GM18499 (cell line): ENCODE results near the gene C1orf87.

ENCODE experiments used
- ATAC-seq: cut with Tn5 transposase; IDR thresholded peaks from one replicate; pipeline ENCODE4 v1.9.1; 2021; ENCODE audit warnings: moderate number of reproducible peaks; ENCODE audit not compliant: insufficient read depth, unreplicated experiment

C1orf87 gene, protein sequence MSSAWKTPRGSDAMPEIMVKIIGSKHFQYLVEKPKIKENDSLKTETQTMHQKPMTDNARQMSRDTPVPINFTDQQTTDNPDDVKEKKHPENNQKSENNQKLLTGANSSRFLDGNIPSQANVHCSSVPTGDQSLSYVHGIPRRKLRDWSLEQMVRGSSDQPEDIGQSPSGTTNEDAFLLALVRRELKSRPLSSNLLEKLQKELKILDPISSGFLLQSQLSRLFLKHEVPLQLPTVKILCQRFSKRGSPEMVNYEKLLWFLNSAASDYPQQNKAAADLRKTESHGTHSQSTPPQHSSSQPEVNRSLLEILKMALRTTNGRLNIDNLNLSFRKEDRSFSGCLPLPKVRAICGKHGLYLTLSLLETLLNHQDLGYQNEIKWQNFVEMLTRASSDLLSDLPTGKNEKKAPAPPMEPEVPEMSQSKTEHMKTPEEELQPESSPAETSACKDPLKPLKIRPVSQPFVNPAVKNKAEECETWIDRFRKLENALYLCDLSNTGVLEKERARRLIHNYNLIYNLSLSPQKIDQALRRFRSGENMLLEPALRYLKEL

DNA sequence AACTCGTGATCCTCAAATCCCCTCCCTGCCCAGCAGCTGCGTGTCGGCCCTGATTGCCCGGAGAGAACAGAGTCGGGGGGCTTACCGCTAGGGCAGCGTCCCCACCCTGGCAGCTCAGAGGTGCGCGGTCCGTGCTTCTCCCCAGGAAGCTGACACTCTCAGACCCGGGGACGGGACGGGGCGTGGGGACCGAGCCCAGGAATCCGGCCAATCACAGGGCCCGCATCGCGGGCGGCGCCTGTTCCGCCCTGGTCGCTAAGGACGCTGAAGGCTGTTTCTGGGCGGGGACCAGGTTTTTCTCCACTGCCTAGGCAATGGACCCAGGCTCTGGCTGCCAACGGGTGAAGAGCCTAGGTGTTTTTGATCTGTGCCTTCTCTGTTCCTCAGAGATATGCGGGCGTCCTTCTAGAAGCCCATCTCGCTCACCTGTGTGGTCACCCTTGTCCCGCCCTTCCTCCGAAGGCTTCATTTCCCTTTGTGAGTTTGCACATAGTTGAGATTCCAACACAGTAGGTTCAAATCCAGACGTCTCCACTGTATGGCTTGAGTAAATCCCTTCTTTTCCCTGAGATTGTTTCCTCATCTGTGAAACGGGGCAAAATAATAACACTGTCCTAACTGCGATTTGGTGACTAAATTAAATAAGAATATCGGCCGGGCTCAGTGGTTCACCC, at the start of gene C1orf87:
Gene C1orf87, minus strand, starts transcription at position 166 of the 674 bp plus-strand sequence. CDS start 1,127 bp downstream, outside the sequence.
- ATAC-seq = no peak

DNA sequence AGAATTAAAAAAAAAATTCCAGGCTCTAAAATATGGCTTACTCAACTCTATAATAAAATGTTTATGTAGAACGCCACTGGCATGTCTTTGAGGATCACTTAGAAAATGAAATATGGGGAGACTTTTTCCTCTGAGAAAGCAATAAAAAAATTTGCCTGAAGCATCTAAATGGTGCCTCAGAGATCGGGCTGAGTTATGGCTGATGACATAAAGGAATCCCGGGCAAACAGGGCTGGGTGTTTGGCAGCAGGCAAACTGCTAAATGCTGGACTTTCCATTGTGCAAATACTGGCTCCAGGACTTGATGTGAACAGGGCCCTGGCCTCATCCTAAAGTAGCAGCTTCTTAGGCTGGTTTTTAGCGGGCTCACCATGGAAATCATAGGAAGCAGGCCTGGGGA, 44.5 kb upstream of the C1orf87 start:
- ATAC-seq = no peak

DNA sequence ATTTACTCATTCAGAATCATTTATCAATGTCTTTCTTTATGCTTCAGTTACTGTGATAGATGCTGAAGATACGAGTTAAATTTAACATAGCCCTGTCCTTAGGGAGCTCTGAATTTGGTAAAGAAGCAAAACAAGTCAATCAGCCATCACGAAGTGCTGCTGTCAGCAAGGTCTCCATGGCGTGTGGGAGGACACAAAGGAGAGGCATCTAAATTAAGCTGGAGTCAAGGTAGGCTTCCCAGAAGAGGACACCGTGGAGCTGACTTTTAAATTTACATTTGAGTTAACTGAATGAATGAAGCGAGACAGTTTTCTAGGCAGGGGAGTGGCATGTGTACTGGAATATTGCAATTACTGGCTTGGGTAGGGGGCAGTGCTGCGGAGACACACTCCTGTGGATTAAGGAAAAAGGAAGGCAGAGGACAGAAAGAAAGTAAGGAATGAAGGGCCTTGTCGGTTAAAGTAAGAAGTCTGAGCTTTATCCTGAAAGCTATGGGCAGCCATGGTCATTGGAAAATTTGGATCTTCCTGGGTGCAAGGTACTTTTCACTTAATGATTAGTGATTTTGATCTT, 41.3 kb upstream of the C1orf87 start:
- ATAC-seq = no peak

DNA sequence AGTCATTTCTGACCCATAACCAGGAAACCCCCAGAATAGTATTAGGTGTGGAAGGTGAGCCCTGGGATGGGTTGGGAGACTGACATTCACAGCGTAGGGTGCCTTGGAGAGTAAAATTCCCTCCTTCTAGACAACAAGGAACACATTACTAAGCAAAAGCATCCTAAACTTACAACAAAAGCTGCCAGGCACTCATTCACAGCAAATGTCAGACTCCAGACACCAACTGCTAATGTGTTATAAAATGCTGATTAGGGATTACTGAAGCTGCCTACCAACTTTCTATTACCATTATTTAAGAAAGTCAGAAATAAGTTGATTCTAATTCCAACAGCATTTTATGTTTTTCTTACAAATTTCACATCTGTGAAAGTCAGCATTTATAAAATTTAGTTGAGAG, 40.0 kb upstream of the C1orf87 start:
- no peak for ATAC-seq

DNA sequence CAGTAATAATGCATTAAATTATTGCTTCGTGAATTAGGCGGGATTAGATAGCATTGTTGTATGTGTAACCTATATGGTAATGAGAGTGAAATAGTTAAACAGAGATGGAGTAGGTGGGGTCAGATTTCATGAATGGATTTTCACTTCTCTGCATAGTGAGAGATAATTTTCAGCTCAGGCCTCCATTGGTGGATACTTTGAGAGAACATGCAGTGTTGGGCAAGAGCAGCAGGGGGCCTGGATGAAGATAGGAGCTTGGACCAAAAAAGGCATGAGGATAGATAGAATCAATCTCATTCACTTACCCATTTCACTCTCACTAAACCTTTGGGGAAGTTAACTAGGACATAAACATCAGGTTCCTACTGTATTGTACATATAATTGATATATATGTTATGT, 39.5 kb upstream of the C1orf87 start:
- no peak for ATAC-seq

DNA sequence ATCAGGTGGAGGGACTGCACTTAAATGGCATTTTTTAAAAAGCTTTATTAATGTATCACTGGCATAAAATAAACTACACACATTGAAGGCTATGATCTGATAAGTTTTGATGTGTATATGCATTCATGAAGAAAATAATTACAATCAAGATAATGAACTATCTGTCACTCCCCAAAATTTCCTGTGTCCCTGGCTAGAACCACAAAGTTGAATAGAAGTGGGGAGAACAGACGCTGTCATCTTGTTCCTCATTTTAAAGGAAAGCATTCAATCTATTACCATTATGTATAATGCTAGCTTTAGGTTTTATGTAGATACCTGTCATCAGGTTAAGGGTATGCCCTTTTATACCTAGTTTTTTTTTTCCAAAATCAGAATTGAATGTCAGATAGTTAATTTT, 38.1 kb upstream of the C1orf87 start:
- ATAC-seq = no peak

DNA sequence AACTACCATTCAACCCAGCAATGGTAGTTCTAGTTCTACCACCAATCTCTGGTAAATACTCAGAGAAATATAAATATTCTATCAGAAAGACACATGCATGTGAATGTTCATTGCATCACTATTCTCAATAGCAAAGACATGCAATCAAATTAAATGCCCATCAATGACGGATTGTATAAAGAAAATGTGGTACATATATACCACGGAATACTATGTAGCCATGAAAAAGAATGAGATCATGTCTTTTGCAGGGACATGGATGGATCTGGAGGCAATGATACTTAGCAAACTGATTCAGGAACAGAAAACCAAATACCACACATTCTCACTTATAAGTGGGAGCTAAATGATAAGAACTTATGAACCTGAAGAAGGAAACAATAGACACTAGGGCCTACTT, 37.5 kb upstream of the C1orf87 start:
- ATAC-seq = no peak

DNA sequence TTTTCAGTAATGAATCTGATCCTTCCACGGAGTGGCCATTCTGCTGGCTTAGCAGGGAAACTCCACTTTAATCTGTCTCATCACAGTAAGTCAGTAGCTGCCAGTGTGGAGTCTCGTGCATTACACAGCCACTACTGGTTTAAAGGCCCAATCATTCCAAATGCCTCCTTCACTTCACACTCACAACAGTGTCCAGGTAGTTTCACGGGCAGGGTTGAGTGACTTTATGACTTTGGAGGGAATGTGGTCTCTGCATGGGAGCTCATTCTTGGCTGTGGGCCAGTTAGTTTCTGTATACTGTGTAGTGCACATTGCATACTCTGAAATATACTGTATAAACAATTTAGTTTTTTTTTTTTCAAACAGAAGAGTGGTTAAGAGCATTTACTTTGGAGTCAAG, 34.6 kb upstream of the C1orf87 start:
- no peak for ATAC-seq

DNA sequence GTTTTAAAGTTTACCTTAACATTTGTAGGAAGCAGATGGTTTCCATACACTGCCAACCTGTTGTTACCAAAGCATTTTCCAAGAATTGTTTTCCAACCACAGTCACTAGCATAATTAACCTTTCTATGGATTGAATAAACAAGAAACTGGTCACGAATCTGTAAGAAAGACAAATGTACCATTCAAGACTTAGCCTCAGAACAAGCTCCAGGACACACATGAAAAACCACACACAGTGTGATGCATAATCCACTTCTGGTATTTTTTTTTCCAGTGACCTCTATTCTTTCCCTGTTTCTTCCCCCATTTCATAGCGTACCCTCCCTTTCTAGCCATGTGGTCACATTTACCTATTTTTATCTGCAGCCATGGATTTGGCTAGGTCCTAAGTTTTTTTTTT, 29.6 kb upstream of the C1orf87 start:
- ATAC-seq = no peak

DNA sequence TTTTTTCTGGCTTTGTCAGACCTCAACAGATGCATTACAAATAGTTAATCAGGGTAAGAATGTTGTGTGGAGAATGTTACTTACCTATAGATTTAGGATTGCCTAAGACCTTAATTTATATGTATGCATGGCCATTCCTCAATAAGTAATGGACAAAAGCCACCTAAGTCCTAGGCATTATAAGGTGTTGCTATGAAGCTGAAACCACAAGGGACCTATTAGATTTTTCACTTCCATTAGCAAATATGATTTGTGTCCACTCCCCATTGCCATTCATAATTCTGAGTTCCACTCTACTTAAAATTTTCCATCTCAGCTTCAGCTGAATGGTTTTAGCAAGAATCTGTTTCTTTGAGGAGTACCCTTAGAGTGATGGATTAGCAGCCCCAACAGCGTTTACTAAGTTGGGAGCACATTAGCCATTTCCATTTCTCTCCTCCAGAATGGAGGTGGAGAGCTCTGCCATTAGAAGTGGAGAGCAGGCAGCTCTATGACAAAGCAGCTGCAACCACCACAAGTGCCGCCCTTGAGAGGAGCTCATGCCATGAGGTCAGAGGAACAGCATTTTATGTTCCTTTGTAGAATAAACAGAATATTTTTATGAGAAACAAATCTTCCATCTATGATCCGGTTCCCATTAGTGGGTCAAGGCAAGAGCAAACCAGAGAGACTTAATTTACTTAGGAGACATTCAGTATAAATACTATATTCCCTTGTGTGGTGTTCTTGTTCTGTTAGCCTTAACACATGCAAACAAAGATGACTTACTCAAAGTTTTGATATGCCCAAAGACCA, 28.9 kb upstream of the C1orf87 start:
- no peak for ATAC-seq

DNA sequence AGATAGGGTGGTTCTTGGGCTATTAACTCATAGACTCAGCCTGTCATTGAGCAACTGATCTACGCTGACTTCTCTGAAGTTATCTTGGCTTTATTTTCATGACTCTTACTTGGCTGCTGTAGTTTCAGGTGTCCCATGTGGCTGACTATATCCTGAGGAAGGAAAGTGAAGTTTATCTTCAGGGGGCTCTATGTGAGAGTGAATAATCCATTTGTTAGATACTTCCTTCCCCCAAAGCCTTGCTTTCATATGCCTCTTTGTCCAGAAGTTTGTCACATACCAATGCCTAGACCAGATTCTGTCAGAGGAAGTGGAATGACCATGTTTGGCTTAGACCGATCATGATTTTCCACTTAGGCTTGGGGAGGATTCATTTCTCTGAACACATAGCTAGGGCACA, 27.9 kb upstream of the C1orf87 start:
- no peak for ATAC-seq

DNA sequence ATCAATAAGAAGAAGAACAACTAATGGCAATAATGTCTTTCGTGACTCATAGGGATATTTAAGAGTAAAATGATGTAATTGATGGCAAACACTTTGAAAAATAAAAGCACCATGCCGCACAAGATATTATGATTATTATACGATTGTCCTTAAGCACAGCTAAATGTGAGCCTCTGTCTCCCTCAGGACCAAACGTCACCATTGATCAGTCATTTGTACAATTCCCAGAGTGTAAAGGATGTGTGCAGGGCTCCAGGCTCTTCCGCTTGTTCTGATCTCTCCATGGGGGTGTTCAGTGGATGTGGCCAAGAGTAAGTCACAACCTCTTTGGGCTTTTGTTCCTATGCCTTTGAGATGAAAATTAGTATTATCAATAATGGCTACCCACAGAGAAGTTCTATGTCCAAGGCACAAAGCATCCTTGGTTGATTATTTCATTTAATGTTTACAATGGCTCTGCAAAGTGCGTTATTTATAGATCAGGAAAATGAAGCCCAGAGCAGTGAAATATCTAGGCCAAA, 17.7 kb upstream of the C1orf87 start:
- ATAC-seq = no peak

DNA sequence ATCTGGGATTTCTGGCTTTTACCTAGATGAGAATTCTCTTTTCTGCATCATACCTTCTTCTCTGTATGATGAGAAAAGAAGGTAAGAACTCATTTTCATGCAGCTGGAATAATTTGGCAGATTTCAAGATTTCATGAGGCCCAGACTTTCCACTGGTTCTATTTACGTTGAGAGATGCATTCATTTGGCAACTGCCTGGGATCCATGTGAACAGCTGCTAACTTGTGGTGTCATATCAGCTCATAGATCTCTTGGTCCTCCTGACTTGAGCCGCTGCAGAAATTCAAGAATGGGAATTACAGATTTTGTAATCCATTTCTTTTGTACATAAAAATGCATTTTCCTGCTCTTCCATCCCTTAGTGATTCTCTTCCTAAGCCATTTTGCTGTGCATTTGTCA, 17.1 kb upstream of the C1orf87 start:
- ATAC-seq = no peak

DNA sequence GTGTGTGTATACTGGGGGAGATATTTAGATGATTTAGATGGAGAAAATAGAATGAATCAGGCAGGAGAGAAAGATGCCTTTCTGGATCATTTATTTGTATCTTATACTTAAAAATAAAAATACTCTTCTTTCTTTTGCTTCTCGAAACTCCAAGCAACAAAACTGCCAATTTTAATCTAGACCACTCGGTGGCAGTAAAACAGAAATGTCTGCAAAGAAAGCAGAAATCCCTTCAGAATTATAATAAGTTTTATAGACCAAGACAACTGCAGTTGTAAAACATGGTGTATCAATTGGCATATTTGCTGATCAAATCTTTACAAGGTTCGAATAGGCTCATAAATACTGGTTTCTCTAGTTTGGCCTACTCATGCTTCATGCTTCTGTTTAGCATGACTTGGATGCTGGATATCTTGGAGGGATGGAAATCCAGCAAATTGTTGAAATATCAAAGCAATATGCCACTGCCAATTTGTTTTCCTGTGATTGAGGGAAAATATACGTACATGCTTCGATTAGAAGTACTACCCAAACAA, 15.1 kb upstream of the C1orf87 start:
- no peak for ATAC-seq

DNA sequence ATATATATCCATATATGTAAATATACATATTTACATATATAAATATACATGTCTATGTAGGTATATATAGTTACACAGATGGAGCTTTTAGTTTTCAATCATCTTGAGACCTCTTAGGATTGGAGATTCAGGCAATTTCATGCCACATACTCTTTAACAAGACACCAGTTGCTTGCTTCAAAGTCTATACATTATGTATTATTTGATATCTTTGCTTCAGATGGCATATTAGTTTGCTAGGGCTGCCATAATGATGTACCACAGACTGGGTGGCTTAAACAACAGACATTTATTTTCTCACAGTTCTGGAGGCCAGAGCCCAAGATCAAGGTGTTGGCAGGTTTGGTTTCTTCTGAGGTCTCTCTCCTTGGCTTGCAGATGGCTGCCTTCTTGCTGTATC, 14.1 kb upstream of the C1orf87 start:
- ATAC-seq = no peak

DNA sequence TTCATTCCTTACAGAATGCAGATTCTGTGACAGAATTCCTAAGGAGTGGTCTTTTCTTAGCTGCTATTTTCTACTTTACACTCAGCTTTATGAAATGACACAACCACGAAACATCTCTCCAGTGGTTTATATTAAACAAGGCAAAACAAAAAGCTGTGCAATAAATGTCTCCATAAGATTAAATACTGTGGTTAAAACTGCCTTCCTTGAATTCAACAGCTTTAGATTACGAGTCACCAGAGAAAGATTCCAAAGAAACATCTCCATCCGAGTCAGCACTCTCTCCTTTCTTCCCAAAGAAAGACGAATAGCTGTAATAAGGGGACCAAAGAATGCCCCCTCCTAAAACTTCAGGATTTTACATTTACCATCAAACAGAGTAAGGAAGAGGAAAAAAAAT, 4.6 kb upstream of the C1orf87 start:
- no peak for ATAC-seq

DNA sequence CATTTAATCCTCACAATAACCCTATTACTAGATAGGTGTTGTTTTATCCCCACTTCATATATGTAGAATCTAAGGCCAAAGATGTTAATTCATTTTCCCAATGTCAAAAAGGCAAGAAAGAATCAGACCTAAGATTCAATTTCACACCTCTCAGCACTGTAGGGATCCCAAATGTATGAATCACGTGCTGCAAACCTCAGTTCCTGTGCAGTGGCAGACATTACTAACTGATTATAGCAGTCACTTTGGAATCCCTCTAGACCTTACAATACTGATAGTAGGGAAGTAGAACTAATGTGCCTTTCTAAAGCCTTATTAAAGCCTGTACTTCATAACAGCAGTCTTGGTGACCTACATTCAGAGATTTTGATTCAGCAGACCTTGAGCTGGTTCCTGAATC, 2.3 kb downstream of the C1orf87 start:
- ATAC-seq = no peak

DNA sequence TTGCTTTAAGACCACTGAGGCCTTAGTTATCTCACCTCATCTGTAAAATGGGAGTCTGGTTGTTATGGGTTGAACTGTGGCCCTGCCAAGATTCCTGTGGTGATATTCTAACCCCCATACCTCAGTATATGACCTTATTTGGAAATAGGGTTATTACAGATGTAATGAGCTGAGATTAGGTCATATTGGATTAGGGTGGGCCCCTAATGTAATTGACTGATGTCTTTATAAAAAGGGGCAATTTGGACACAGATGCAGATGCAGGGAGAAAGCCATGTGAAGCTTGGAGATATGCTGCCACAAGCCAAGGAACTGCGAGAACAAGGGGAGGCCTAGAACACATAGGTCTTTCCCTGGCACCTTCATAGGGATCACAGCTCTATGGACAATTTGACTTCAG, 3.9 kb downstream of the C1orf87 start:
- ATAC-seq = no peak

DNA sequence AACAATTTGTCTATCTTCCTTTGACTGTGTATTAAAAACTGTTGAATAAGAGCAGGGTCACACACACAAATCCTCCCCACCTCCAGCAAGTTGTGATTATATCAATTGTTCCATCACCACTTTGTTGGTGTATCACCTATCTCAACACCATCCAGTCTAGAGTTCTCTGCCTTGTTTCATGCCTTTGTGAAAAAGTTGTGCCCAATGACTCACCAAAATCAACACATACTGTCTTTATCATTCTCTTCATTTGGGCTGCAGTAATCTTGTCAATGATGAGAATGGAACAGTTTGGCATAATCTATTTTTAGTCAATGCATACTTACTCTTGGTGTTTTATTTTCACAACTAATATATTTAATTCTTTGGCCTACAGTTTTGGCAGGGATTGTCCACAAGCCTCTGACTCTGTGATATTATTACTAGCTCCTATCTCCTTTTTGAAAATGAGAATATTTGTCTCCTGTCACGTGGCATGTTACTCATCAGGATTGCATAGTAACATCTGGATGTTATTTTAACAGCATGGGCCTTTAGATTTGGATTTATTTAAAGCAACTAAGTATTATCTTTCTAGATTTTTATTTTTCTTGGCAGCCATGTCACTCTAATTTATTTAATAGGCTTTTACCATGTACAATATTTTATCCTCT, 5.1 kb downstream of the C1orf87 start:
- no peak for ATAC-seq

DNA sequence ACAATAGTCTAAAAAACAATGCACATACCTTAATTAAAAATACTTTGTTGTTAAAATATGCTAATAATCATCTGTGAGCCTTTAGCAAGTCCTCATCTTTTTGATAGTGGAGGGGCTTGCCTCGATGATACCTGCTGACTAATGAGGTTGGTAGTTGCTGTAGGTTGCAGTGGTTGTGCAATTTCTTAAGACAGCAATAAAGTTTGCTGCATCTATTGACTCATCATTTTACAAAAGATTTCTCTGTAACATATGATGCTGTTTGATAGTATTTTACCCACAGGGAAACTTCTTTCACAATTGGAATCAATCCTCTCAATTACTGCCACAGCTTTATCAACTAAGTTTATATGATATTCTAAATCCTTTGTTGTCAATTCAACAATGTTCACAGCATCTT, 7.6 kb downstream of the C1orf87 start:
- ATAC-seq = no peak
